ENCODE results near the gene CST6.

The CST6 gene

GRCh38 chr11:66001942-66002647, 9.7 kb upstream of the CST6 start, which contains the start of the genes BANF1 and EIF1AD:
TSS of gene BANF1 (plus strand) at chr11:66002503. CDS start at chr11:66003251, 748 bp downstream.
TSS of gene EIF1AD (minus strand) at chr11:66002157. CDS start at chr11:66000389, 1,768 bp downstream.
- Histone ChIP-seq H3K9me3 (no peaks in the 10 kb centered on the region), H3K36me3 (peaks cover 53% of the 10 kb centered on the region), H3K27me3 (no peaks in the 10 kb centered on the region), H3K4me3 (ENCODE audit: low read depth, low read length) (peak within 1 kb of the TSS; percentile 89), H3K4me1 (no peaks in the 10 kb centered on the region)
- TF ChIP-seq CTCF (IDR thresholded peaks at IDR 0.05; ENCODE audit: low read depth, low read length) = no peak
- DNase-seq = peak; percentile 93

GRCh38 chr11:66002648-66003225, 9.1 kb upstream of the CST6 start:
- peak overlapping the region; percentile 89 for H3K4me3 ChIP-seq (ENCODE audit: low read depth, low read length)
- peaks cover 48% of the 10 kb centered on the region for H3K36me3 ChIP-seq
- DNase-seq = no peak
- no peaks in the 10 kb centered on the region for H3K27me3 ChIP-seq
- H3K9me3 ChIP-seq = no peaks in the 10 kb centered on the region
- no peak for TF ChIP-seq CTCF (IDR thresholded peaks at IDR 0.05; ENCODE audit: low read depth, low read length)
- H3K4me1 ChIP-seq = no peaks in the 10 kb centered on the region

GRCh38 chr11:66003291-66003690, 8.5 kb upstream of the CST6 start:
- Histone ChIP-seq H3K4me3 (ENCODE audit: low read depth, low read length) (peak overlapping the region; percentile 89), H3K4me1 (no peaks in the 10 kb centered on the region; the same call in 1 of the 2 replicates), H3K27me3 (no peaks in the 10 kb centered on the region), H3K9me3 (no peaks in the 10 kb centered on the region), H3K36me3 (peaks cover 42% of the 10 kb centered on the region)
- TF ChIP-seq CTCF (IDR thresholded peaks at IDR 0.05; ENCODE audit: low read depth, low read length) = no peak
- DNase-seq = no peak

- Histone ChIP-seq H3K27me3 (no peaks in the 10 kb centered on the region), H3K36me3 (peaks cover 33% of the 10 kb centered on the region), H3K4me1 (no peaks in the 10 kb centered on the region; the same call in 1 of the 2 replicates), H3K4me3 (ENCODE audit: low read depth, low read length) (no peak overlapping the region), H3K9me3 (no peaks in the 10 kb centered on the region)
- no peak for DNase-seq
- no peak for TF ChIP-seq CTCF (IDR thresholded peaks at IDR 0.05; ENCODE audit: low read depth, low read length)
Observed at GRCh38 chr11:66004186-66004585, 7.6 kb upstream of the CST6 start.

- Histone ChIP-seq H3K36me3 (peaks cover 20% of the 10 kb centered on the region), H3K4me1 (no peaks in the 10 kb centered on the region; the same call in 1 of the 2 replicates), H3K27me3 (peaks cover 11% of the 10 kb centered on the region), H3K9me3 (no peaks in the 10 kb centered on the region), H3K4me3 (ENCODE audit: low read depth, low read length) (no peak overlapping the region)
- DNase-seq = no peak
- no peak for TF ChIP-seq CTCF (IDR thresholded peaks at IDR 0.05; ENCODE audit: low read depth, low read length)
Observed at GRCh38 chr11:66006134-66006890, 5.5 kb upstream of the CST6 start.
